ENCODE data around the gene LRMDA. TPM values are rescaled to one million over a fixed set of nuclear protein-coding genes. Genes with fewer than 3 reads are reported as not detected.

The LRMDA gene
- total RNA-seq, 5 donors from 2014 or later (not counting 1 experiment from before 2014, with no cell fraction given) = 0.30 to 1.2 TPM; not detected in 3

GRCh38 chr10:76274933-76275332 is 843.5 kb downstream of the LRMDA start:
- no peaks in the 10 kb centered on the region for H3K27me3 ChIP-seq (replicated peaks in 1 of 2; ENCODE audit: control insufficient read depth in 2 of 2, extremely low read depth in 1 of 2, insufficient read depth in 2 of 2, low read length in 1 of 2)
- no peaks in the 10 kb centered on the region for H3K4me1 ChIP-seq (ENCODE audit: control insufficient read depth in 1 of 2, extremely low read depth in 1 of 2, insufficient read depth in 2 of 2, low read length in 2 of 2)
- peaks cover 22 to 30% (median 25%) of the 10 kb centered on the region in 3 donors for H3K9me3 Mint-ChIP-seq
- POLR2A ChIA-PET = no interaction called here
- H3K9me3 ChIP-seq = no peaks in the 10 kb centered on the region
- H3K27ac Mint-ChIP-seq = no peak overlapping the region
- no peaks in the 10 kb centered on the region for H3K27me3 Mint-ChIP-seq
- H3K4me3 Mint-ChIP-seq = no peak overlapping the region
- DNase-seq = no peak
- no peaks in the 10 kb centered on the region for H3K36me3 Mint-ChIP-seq
- no peaks in the 10 kb centered on the region for H3K4me1 Mint-ChIP-seq
- CTCF ChIA-PET = no interaction called here
- no peak overlapping the region for H3K27ac ChIP-seq (ENCODE audit: low read length)
- H3K4me3 ChIP-seq (ENCODE audit: control insufficient read depth in 1 of 2, extremely low read depth in 1 of 2, low read length in 1 of 2) = no peak overlapping the region
- no peaks in the 10 kb centered on the region for H3K36me3 ChIP-seq (ENCODE audit: control insufficient read depth in 2 of 2, extremely low read depth in 1 of 2, insufficient read depth in 1 of 2, low read length in 1 of 2)
- no peak for ATAC-seq (replicated peaks in 1 of 4)

GRCh38 chr10:76278811-76279460 is 847.5 kb downstream of the LRMDA start:
- Mint-ChIP-seq H3K27me3 (peaks cover 0 to 4% of the 10 kb centered on the region in 2 donors), H3K36me3 (no peaks in the 10 kb centered on the region), H3K4me3 (no peak overlapping the region), H3K4me1 (no peaks in the 10 kb centered on the region), H3K9me3 (peaks cover 20 to 32% (median 25%) of the 10 kb centered on the region in 3 donors), H3K27ac (no peak overlapping the region)
- no peak overlapping the region for H3K27ac ChIP-seq (ENCODE audit: low read length)
- ChIA-PET CTCF (no interaction called here), POLR2A (no interaction called here)
- DNase-seq (no peak), ATAC-seq (replicated peaks in 1 of 4) (no peak)
- no peaks in the 10 kb centered on the region for H3K4me1 ChIP-seq (ENCODE audit: control insufficient read depth in 1 of 2, extremely low read depth in 1 of 2, insufficient read depth in 2 of 2, low read length in 2 of 2)
- whole genome bisulfite sequencing (ENCODE audit: insufficient coverage) = no CpG with 5 or more reads among the region's 1 CpG
- no peaks in the 10 kb centered on the region for H3K9me3 ChIP-seq
- H3K4me3 ChIP-seq (ENCODE audit: control insufficient read depth in 1 of 2, extremely low read depth in 1 of 2, low read length in 1 of 2) = no peak overlapping the region
- H3K36me3 ChIP-seq (ENCODE audit: control insufficient read depth in 2 of 2, extremely low read depth in 1 of 2, insufficient read depth in 1 of 2, low read length in 1 of 2) = no peaks in the 10 kb centered on the region
- no peaks in the 10 kb centered on the region for H3K27me3 ChIP-seq (replicated peaks in 1 of 2; ENCODE audit: control insufficient read depth in 2 of 2, extremely low read depth in 1 of 2, insufficient read depth in 2 of 2, low read length in 1 of 2)

- Mint-ChIP-seq H3K9me3 (peaks cover 1 to 22% (median 11%) of the 10 kb centered on the region in 3 donors), H3K4me1 (no peaks in the 10 kb centered on the region), H3K27me3 (peaks cover 0 to 8% of the 10 kb centered on the region in 2 donors), H3K27ac (no peak overlapping the region), H3K4me3 (no peak overlapping the region), H3K36me3 (no peaks in the 10 kb centered on the region)
- H3K27ac ChIP-seq (ENCODE audit: low read length) = no peak overlapping the region
- H3K27me3 ChIP-seq (replicated peaks in 1 of 2; ENCODE audit: control insufficient read depth in 2 of 2, extremely low read depth in 1 of 2, insufficient read depth in 2 of 2, low read length in 1 of 2) = no peaks in the 10 kb centered on the region
- H3K9me3 ChIP-seq = no peaks in the 10 kb centered on the region
- no peaks in the 10 kb centered on the region for H3K36me3 ChIP-seq (ENCODE audit: control insufficient read depth in 2 of 2, extremely low read depth in 1 of 2, insufficient read depth in 1 of 2, low read length in 1 of 2)
- no peaks in the 10 kb centered on the region for H3K4me1 ChIP-seq (ENCODE audit: control insufficient read depth in 1 of 2, extremely low read depth in 1 of 2, insufficient read depth in 2 of 2, low read length in 2 of 2)
- H3K4me3 ChIP-seq (ENCODE audit: control insufficient read depth in 1 of 2, extremely low read depth in 1 of 2, low read length in 1 of 2) = no peak overlapping the region
- ATAC-seq (replicated peaks in 1 of 4) (no peak), DNase-seq (no peak)
- CTCF ChIA-PET = no interaction called here
- POLR2A ChIA-PET = no interaction called here
Measured at GRCh38 chr10:76281659-76282058, 850.2 kb downstream of the LRMDA start.

- 35% methylated on average over 7 of the region's 13 CpGs for WGBS (ENCODE audit: insufficient coverage)
- peaks cover 0 to 8% of the 10 kb centered on the region in 2 donors for H3K27me3 Mint-ChIP-seq
Measured at GRCh38 chr10:76282061-76283025, 850.9 kb downstream of the LRMDA start.

GRCh38 chr10:76284351-76284750 is 852.9 kb downstream of the LRMDA start:
- no peak for DNase-seq
- no peak for ATAC-seq (replicated peaks in 1 of 4)
- Mint-ChIP-seq H3K9me3 (peaks cover 0 to 18% (median 8%) of the 10 kb centered on the region in 3 donors), H3K27me3 (peaks cover 0 to 8% of the 10 kb centered on the region in 2 donors), H3K36me3 (no peaks in the 10 kb centered on the region), H3K4me3 (no peak overlapping the region), H3K27ac (no peak overlapping the region), H3K4me1 (no peaks in the 10 kb centered on the region)
- no peak overlapping the region for H3K27ac ChIP-seq (ENCODE audit: low read length)
- no peak overlapping the region for H3K4me3 ChIP-seq (ENCODE audit: control insufficient read depth in 1 of 2, extremely low read depth in 1 of 2, low read length in 1 of 2)
- no peaks in the 10 kb centered on the region for H3K27me3 ChIP-seq (replicated peaks in 1 of 2; ENCODE audit: control insufficient read depth in 2 of 2, extremely low read depth in 1 of 2, insufficient read depth in 2 of 2, low read length in 1 of 2)
- WGBS (ENCODE audit: insufficient coverage) = no CpG with 5 or more reads among the region's 2 CpGs
- H3K9me3 ChIP-seq = no peaks in the 10 kb centered on the region
- H3K4me1 ChIP-seq (ENCODE audit: control insufficient read depth in 1 of 2, extremely low read depth in 1 of 2, insufficient read depth in 2 of 2, low read length in 2 of 2) = no peaks in the 10 kb centered on the region
- ChIA-PET POLR2A (no interaction called here), CTCF (no interaction called here)
- H3K36me3 ChIP-seq (ENCODE audit: control insufficient read depth in 2 of 2, extremely low read depth in 1 of 2, insufficient read depth in 1 of 2, low read length in 1 of 2) = no peaks in the 10 kb centered on the region

More at GRCh38 chr10:76282061-76283025, 850.9 kb downstream of the LRMDA start:
- Mint-ChIP-seq H3K4me3 (no peak overlapping the region), H3K4me1 (no peaks in the 10 kb centered on the region), H3K9me3 (peaks cover 1 to 21% (median 10%) of the 10 kb centered on the region in 3 donors), H3K36me3 (no peaks in the 10 kb centered on the region), H3K27ac (no peak overlapping the region)
- H3K4me1 ChIP-seq (ENCODE audit: control insufficient read depth in 1 of 2, extremely low read depth in 1 of 2, insufficient read depth in 2 of 2, low read length in 2 of 2) = no peaks in the 10 kb centered on the region
- ChIA-PET POLR2A (no interaction called here), CTCF (no interaction called here)
- ATAC-seq (replicated peaks in 1 of 4) (no peak), DNase-seq (no peak)
- H3K27me3 ChIP-seq (replicated peaks in 1 of 2; ENCODE audit: control insufficient read depth in 2 of 2, extremely low read depth in 1 of 2, insufficient read depth in 2 of 2, low read length in 1 of 2) = no peaks in the 10 kb centered on the region
- H3K9me3 ChIP-seq = no peaks in the 10 kb centered on the region
- no peaks in the 10 kb centered on the region for H3K36me3 ChIP-seq (ENCODE audit: control insufficient read depth in 2 of 2, extremely low read depth in 1 of 2, insufficient read depth in 1 of 2, low read length in 1 of 2)
- no peak overlapping the region for H3K27ac ChIP-seq (ENCODE audit: low read length)
- H3K4me3 ChIP-seq (ENCODE audit: control insufficient read depth in 1 of 2, extremely low read depth in 1 of 2, low read length in 1 of 2) = no peak overlapping the region

- H3K4me1 Mint-ChIP-seq = no peaks in the 10 kb centered on the region
- Histone ChIP-seq H3K9me3 (no peaks in the 10 kb centered on the region), H3K36me3 (ENCODE audit: control insufficient read depth in 2 of 2, extremely low read depth in 1 of 2, insufficient read depth in 1 of 2, low read length in 1 of 2) (no peaks in the 10 kb centered on the region), H3K27ac (ENCODE audit: low read length) (no peak overlapping the region), H3K27me3 (replicated peaks in 1 of 2; ENCODE audit: control insufficient read depth in 2 of 2, extremely low read depth in 1 of 2, insufficient read depth in 2 of 2, low read length in 1 of 2) (no peaks in the 10 kb centered on the region), H3K4me1 (ENCODE audit: control insufficient read depth in 1 of 2, extremely low read depth in 1 of 2, insufficient read depth in 2 of 2, low read length in 2 of 2) (no peaks in the 10 kb centered on the region), H3K4me3 (ENCODE audit: control insufficient read depth in 1 of 2, extremely low read depth in 1 of 2, low read length in 1 of 2) (no peak overlapping the region)
- WGBS (ENCODE audit: insufficient coverage) = no CpG with 5 or more reads among the region's 1 CpG
- ATAC-seq (replicated peaks in 1 of 4) (no peak), DNase-seq (no peak)
- H3K27ac Mint-ChIP-seq = no peak overlapping the region
- CTCF ChIA-PET = no interaction called here
- H3K9me3 Mint-ChIP-seq = peaks cover 0 to 18% (median 8%) of the 10 kb centered on the region in 3 donors
- H3K4me3 Mint-ChIP-seq = no peak overlapping the region
- POLR2A ChIA-PET = no interaction called here
- peaks cover 0 to 8% of the 10 kb centered on the region in 2 donors for H3K27me3 Mint-ChIP-seq
- no peaks in the 10 kb centered on the region for H3K36me3 Mint-ChIP-seq
Measured at GRCh38 chr10:76285012-76285411, 853.6 kb downstream of the LRMDA start.

Measured in T-cell (primary cell).